ENCODE results near the gene GNPDA2.

GNPDA2 gene

DNA sequence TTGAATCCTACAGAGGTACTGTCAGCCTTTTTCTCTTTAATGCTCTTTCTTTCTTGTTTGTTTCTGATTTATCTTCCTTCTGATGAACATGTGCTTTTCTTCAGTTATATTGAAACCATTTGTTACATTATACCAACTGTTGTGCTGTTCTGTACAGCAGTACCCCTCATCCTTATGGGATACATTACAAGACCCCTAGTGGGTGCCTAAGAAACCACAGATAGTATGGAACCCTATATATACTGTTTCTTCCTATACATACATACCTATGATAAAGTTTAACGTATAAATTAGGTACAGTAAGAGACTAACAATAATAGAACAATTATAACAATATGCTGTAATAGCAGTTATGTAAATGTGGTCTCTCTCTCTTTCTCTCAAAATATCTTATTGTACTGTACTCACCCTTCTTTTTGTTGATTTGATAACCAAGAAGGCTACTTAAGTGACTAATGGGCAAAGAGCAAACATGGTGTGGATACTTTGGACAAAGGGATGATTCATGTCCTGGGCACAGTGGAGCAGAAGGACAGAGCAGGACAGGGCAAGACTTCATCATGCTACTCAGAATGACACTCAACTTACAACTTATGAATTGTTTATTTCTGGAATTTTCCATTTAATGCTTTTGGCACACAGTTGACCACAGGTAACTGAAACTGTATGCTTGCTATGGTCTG lies 64.3 kb downstream of the GNPDA2 start:
- DNase-seq (ENCODE audit: low spot score), result no peak
- TF ChIP-seq, protein P1, sequence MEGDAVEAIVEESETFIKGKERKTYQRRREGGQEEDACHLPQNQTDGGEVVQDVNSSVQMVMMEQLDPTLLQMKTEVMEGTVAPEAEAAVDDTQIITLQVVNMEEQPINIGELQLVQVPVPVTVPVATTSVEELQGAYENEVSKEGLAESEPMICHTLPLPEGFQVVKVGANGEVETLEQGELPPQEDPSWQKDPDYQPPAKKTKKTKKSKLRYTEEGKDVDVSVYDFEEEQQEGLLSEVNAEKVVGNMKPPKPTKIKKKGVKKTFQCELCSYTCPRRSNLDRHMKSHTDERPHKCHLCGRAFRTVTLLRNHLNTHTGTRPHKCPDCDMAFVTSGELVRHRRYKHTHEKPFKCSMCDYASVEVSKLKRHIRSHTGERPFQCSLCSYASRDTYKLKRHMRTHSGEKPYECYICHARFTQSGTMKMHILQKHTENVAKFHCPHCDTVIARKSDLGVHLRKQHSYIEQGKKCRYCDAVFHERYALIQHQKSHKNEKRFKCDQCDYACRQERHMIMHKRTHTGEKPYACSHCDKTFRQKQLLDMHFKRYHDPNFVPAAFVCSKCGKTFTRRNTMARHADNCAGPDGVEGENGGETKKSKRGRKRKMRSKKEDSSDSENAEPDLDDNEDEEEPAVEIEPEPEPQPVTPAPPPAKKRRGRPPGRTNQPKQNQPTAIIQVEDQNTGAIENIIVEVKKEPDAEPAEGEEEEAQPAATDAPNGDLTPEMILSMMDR (conservative IDR thresholded peaks at IDR 0.05; ENCODE audit: low read depth), result no peak
- no peak overlapping the region for H3K27ac ChIP-seq
- ChIA-PET POLR2A (ENCODE audit: low non-redundant PET) (no interaction called here), CTCF (no interaction called here)

DNA sequence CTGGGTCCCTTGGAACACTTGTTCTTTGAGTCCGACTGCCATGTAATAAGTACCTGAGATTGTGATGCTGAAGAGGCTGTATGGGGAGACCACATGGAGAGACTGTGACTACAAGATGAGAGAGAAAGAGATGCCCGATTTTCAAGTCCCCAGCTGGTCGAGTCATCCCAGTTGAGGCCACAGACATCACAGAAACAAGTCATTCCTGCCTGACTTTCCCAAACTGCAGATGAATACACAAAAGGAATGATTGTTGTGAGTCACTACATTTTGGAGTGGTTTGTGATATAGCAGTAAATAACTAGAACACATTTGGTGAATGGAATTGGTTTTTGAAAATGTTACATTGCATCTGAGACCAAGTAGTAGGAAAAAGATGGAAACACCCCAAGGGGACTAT lies 66.0 kb downstream of the GNPDA2 start:
- POLR2A ChIA-PET (ENCODE audit: low non-redundant PET), result no interaction called here
- DNase-seq (ENCODE audit: low spot score), result no peak
- H3K27ac ChIP-seq, result no peak overlapping the region
- TF ChIP-seq, protein P1 (conservative IDR thresholded peaks at IDR 0.05; ENCODE audit: low read depth), result no peak
- CTCF ChIA-PET, result no interaction called here

DNA sequence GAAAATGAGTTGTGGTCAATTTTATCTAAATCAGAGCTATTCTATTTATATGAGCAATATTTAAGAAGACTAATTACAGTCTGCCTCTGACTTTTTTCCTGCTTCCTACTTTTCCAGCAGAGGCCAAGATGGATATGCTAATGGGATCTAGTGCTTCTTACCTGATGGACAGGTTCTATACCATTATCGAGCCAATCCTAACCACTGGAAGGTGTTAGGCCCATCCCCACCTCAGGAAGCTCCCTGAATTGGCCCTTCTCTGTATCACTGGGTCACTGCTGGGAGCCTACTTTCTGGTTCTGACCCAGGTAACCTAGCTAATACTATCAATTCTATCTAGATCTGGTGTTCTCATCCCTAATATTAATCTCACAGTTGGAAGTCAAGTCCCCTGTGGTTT lies 74.4 kb downstream of the GNPDA2 start:
- TF ChIP-seq, protein P1 (conservative IDR thresholded peaks at IDR 0.05; ENCODE audit: low read depth), result no peak
- ChIA-PET CTCF (no interaction called here), POLR2A (ENCODE audit: low non-redundant PET) (no interaction called here)
- no peak overlapping the region for H3K27ac ChIP-seq
- DNase-seq (ENCODE audit: low spot score), result no peak

Measured in RWPE1 (cell line).